ENCODE data around the gene SYCP2. TPM values are rescaled to one million over a fixed set of nuclear protein-coding genes. Genes with fewer than 3 reads are reported as not detected.

SYCP2 gene
- total and polyA plus RNA-seq, 4 donors = 1.0 to 6.7 (median 2.5) TPM

- DNase-seq = no peak
- H3K27me3 ChIP-seq (ENCODE audit: control insufficient read depth in 3 of 3, insufficient read depth in 3 of 3, low read length in 2 of 3) = no peaks in the 10 kb centered on the region
- ATAC-seq (ENCODE audit: insufficient read depth, low FRiP score) = no peak
Measured at GRCh38 chr20:59966428-59966827, 33.0 kb upstream of the SYCP2 start.

GRCh38 chr20:59962155-59962554 lies 28.7 kb upstream of the SYCP2 start:
- ATAC-seq (ENCODE audit: insufficient read depth, low FRiP score) (no peak), DNase-seq (no peak)
- Histone ChIP-seq H3K36me3 (ENCODE audit: control insufficient read depth in 4 of 4, insufficient read depth in 4 of 4, low read length in 4 of 4) (no peaks in the 10 kb centered on the region), H3K4me3 (no peak overlapping the region), H3K27ac (ENCODE audit: low read depth in 1 of 2, low read length in 1 of 2) (no peak overlapping the region), H3K4me1 (ENCODE audit: control insufficient read depth in 5 of 5, insufficient read depth in 5 of 5, low read length in 5 of 5) (no peaks in the 10 kb centered on the region), H3K27me3 (ENCODE audit: control insufficient read depth in 3 of 3, insufficient read depth in 3 of 3, low read length in 2 of 3) (no peaks in the 10 kb centered on the region), H3K9ac (ENCODE audit: insufficient read depth in 1 of 2, low read length in 2 of 2) (no peak overlapping the region), H3K9me3 (ENCODE audit: control insufficient read depth in 4 of 4, insufficient read depth in 3 of 4, low read length in 3 of 4) (no peaks in the 10 kb centered on the region)
- WGBS, 2 donors = 87 to 91% methylated on average over 6 of the region's 6 CpGs
- TF ChIP-seq CTCF (IDR thresholded peaks at IDR 0.05; ENCODE audit: control extremely low read depth, extremely low read depth) = no peak

More at GRCh38 chr20:59966428-59966827, 33.0 kb upstream of the SYCP2 start:
- Histone ChIP-seq H3K9ac (ENCODE audit: insufficient read depth in 1 of 2, low read length in 2 of 2) (no peak overlapping the region), H3K4me3 (no peak overlapping the region), H3K4me1 (ENCODE audit: control insufficient read depth in 5 of 5, insufficient read depth in 5 of 5, low read length in 5 of 5) (peaks cover 0 to 3% (median 0%) of the 10 kb centered on the region in 5 donors), H3K27ac (ENCODE audit: low read depth in 1 of 2, low read length in 1 of 2) (no peak overlapping the region), H3K9me3 (ENCODE audit: control insufficient read depth in 4 of 4, insufficient read depth in 3 of 4, low read length in 3 of 4) (no peaks in the 10 kb centered on the region), H3K36me3 (ENCODE audit: control insufficient read depth in 4 of 4, insufficient read depth in 4 of 4, low read length in 4 of 4) (no peaks in the 10 kb centered on the region)
- TF ChIP-seq CTCF (IDR thresholded peaks at IDR 0.05; ENCODE audit: control extremely low read depth, extremely low read depth) = no peak
- 84 to 93% methylated on average over 3 of the region's 3 CpGs for WGBS, 2 donors

DNA sequence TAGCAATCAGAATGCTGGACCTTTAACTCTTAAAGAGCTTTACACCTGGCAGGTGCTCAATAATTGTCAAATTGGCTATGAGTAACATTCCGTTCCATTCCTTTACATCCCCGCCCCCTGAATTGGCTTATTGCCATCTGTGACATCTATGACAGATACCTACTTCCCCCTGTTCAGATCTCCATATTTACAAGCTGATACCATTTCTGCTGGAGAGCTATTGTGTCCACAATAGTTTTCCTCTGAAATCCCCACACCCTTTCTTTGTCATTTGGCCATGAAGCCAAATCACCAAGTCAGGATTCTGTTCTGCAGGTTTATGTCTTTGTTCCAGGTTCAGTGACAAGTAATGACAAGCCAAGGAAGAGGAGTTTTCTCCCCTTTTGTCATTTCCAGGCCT lies 28.0 kb upstream of the SYCP2 start:
- H3K9me3 ChIP-seq (ENCODE audit: control insufficient read depth in 4 of 4, insufficient read depth in 3 of 4, low read length in 3 of 4) = no peaks in the 10 kb centered on the region
- no peak overlapping the region for H3K27ac ChIP-seq (ENCODE audit: low read depth in 1 of 2, low read length in 1 of 2)
- H3K4me3 ChIP-seq = no peak overlapping the region
- DNase-seq (no peak), ATAC-seq (ENCODE audit: insufficient read depth, low FRiP score) (no peak)
- H3K4me1 ChIP-seq (ENCODE audit: control insufficient read depth in 5 of 5, insufficient read depth in 5 of 5, low read length in 5 of 5) = no peaks in the 10 kb centered on the region
- WGBS, 2 donors = 79 to 84% methylated on average over 2 of the region's 2 CpGs
- no peaks in the 10 kb centered on the region for H3K27me3 ChIP-seq (ENCODE audit: control insufficient read depth in 3 of 3, insufficient read depth in 3 of 3, low read length in 2 of 3)
- H3K36me3 ChIP-seq (ENCODE audit: control insufficient read depth in 4 of 4, insufficient read depth in 4 of 4, low read length in 4 of 4) = no peaks in the 10 kb centered on the region
- no peak for TF ChIP-seq CTCF (IDR thresholded peaks at IDR 0.05; ENCODE audit: control extremely low read depth, extremely low read depth)
- H3K9ac ChIP-seq (ENCODE audit: insufficient read depth in 1 of 2, low read length in 2 of 2) = no peak overlapping the region

GRCh38 chr20:59958626-59959025 lies 25.2 kb upstream of the SYCP2 start:
- no peaks in the 10 kb centered on the region for H3K36me3 ChIP-seq (ENCODE audit: control insufficient read depth in 4 of 4, insufficient read depth in 4 of 4, low read length in 4 of 4)
- no peak overlapping the region for H3K27ac ChIP-seq (ENCODE audit: low read depth in 1 of 2, low read length in 1 of 2)
- TF ChIP-seq CTCF (IDR thresholded peaks at IDR 0.05; ENCODE audit: control extremely low read depth, extremely low read depth) = no peak
- H3K4me3 ChIP-seq = no peak overlapping the region
- H3K9ac ChIP-seq (ENCODE audit: insufficient read depth in 1 of 2, low read length in 2 of 2) = no peak overlapping the region
- DNase-seq = no peak
- no peaks in the 10 kb centered on the region for H3K27me3 ChIP-seq (ENCODE audit: control insufficient read depth in 3 of 3, insufficient read depth in 3 of 3, low read length in 2 of 3)
- H3K4me1 ChIP-seq (ENCODE audit: control insufficient read depth in 5 of 5, insufficient read depth in 5 of 5, low read length in 5 of 5) = no peaks in the 10 kb centered on the region
- H3K9me3 ChIP-seq (ENCODE audit: control insufficient read depth in 4 of 4, insufficient read depth in 3 of 4, low read length in 3 of 4) = peaks cover 0 to 3% (median 0%) of the 10 kb centered on the region in 4 donors
- 87 to 92% methylated on average over 4 of the region's 4 CpGs for WGBS, 2 donors
- ATAC-seq (ENCODE audit: insufficient read depth, low FRiP score) = no peak
